HL-60 (cell line): ENCODE results near the gene EIF4A2.

Experiments used
- CTCF ChIP-seq: IDR thresholded peaks from one replicate; pipeline ENCODE4 v1.5.1; 2011; ENCODE audit warnings: low read length, control low read depth, inconsistent platforms; ENCODE audit not compliant: insufficient read depth
- GABPA ChIP-seq: IDR thresholded peaks from 2 replicates; pipeline ENCODE4 v1.6.1; 2012; ENCODE audit warnings: low read depth
- POLR2AphosphoS5 ChIP-seq: IDR thresholded peaks from 2 replicates; pipeline ENCODE4 v1.6.1; 2012; ENCODE audit warnings: low read depth
- REST ChIP-seq: IDR thresholded peaks from 2 replicates; pipeline ENCODE4 v1.6.1; 2012; ENCODE audit warnings: low read depth; ENCODE audit not compliant: insufficient replicate concordance

GRCh38 chr3:186754006-186754405 lies 29.4 kb upstream of the EIF4A2 start:
- TF ChIP-seq CTCF (no peak), POLR2AphosphoS5 (no peak), GABPA (no peak), REST (no peak)
